DND-41 (cell line): ENCODE data around the gene PAIP2.

Source experiments
- EZH2 ChIP-seq: IDR thresholded peaks from 3 replicates; pipeline ENCODE4 v1.6.1; 2012; ENCODE audit warnings: borderline replicate concordance, low read depth, mild to moderate bottlenecking, moderate library complexity, low read length, inconsistent platforms; ENCODE audit not compliant: severe bottlenecking
- TF ChIP-seq, protein P1 (sequence below): IDR thresholded peaks from 2 replicates; pipeline ENCODE4 v1.5.1; 2012; ENCODE audit warnings: borderline replicate concordance, low read length, moderate library complexity, mild to moderate bottlenecking; ENCODE audit not compliant: poor library complexity, severe bottlenecking; ENCODE audit errors: extremely low read depth

DNA sequence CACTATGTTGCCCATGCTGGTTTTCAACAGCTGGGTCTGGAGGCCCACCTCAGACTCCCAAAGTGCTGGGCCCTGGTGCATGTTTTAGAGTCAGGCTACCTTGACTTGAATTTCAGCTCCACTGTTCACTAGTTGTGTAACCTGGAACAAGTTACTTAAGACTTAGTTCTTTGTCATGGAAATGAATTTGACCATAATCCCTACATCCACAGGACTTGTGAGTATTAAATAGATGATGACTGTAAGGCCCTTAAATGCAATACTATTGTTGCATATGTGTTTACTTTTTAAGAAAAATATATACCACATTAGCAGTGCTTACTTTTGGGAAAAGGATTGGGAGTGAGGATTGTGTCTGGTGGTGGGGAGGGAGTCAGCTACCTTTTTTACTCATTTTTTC lies 16.4 kb downstream of the PAIP2 start:
- TF ChIP-seq, protein P1, sequence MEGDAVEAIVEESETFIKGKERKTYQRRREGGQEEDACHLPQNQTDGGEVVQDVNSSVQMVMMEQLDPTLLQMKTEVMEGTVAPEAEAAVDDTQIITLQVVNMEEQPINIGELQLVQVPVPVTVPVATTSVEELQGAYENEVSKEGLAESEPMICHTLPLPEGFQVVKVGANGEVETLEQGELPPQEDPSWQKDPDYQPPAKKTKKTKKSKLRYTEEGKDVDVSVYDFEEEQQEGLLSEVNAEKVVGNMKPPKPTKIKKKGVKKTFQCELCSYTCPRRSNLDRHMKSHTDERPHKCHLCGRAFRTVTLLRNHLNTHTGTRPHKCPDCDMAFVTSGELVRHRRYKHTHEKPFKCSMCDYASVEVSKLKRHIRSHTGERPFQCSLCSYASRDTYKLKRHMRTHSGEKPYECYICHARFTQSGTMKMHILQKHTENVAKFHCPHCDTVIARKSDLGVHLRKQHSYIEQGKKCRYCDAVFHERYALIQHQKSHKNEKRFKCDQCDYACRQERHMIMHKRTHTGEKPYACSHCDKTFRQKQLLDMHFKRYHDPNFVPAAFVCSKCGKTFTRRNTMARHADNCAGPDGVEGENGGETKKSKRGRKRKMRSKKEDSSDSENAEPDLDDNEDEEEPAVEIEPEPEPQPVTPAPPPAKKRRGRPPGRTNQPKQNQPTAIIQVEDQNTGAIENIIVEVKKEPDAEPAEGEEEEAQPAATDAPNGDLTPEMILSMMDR: no peak
- no peak for TF ChIP-seq EZH2
